ENCODE data around the gene KRT79.
A peak's percentile ranks its signal among the peaks of the same experiment; 100 is the strongest.

Gene KRT79

DNA sequence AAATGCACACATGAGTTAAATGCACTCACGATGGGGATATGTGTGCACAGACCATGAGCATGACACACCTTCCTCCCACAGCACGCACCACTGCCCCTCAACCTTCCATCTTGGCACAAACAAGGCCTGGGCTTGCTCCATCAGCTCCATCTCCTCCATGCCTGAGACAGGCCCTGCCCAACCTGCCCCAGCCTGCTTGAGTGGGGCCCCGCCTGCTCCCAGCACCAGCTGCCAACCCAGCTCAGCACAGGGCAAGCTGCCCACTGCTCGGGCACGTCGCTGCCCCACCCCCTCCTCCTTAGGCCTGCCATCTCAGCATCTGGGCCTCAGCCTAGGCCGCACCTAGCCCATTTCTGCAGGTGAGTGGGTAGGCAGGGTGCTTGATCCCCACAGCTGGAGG is 42.3 kb upstream of the KRT79 start:
- no peak overlapping the region for H3K27ac Mint-ChIP-seq

GRCh38 chr12:52874573-52875435 is 40.7 kb upstream of the KRT79 start:
- peak overlapping the region; percentile 76 for H3K4me3 Mint-ChIP-seq
- H3K4me1 Mint-ChIP-seq: peaks cover 52% of the 10 kb centered on the region
- no peak for DNase-seq
- H3K27me3 Mint-ChIP-seq (ENCODE audit: low read depth, poor library complexity): peaks cover 13% of the 10 kb centered on the region
- H3K27ac Mint-ChIP-seq: no peak overlapping the region
- TF ChIP-seq CTCF (IDR thresholded peaks at IDR 0.05): no peak
- H3K36me3 Mint-ChIP-seq (ENCODE audit: low read depth): no peaks in the 10 kb centered on the region
- H3K9me3 Mint-ChIP-seq: no peaks in the 10 kb centered on the region

More for the DNA sequence above, 42.3 kb upstream of the KRT79 start:
- no peak overlapping the region for H3K4me3 Mint-ChIP-seq
- no peak for DNase-seq
- TF ChIP-seq CTCF (IDR thresholded peaks at IDR 0.05): no peak
- H3K9me3 Mint-ChIP-seq: no peaks in the 10 kb centered on the region
- peaks cover 16% of the 10 kb centered on the region for H3K27me3 Mint-ChIP-seq (ENCODE audit: low read depth, poor library complexity)
- peaks cover 51% of the 10 kb centered on the region for H3K4me1 Mint-ChIP-seq
- no peaks in the 10 kb centered on the region for H3K36me3 Mint-ChIP-seq (ENCODE audit: low read depth)

DNA sequence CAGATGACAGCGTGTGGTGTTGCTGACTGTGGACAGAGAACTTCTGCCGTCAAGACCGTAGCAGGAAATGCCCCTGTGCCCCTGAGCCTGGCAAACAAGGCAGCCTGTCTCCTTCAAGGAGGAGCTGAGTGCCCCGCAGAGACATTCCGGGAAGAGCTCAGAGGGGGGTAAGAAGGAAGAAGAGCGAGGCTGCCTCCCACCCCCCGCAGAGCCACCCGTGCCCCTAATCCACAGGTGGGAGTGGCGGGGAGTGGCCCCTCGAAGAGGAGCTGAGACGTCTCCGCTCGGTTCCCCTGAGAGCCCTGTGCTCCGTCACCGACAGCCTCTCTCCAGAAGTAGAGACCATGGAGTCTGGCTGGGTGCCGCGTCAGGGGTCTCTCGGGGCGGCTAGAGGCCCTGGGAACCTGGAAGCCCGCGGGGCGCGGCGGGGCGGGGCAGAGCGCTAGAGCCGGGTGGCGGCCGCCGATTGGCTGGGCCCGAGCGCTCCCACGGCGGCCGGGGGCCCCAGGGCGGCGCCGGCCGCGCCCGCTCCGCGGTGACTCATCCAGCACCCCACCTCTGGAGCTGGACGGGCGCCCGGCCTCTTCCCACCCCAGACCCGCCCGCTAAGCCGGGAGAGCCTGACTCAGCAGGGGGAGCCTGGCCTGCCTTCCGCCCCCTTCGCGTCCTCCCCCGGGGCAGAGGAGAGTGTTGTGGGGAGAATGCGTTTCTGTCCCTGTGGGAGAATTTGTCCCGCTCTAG is 39.9 kb upstream of the KRT79 start:
- H3K4me1 Mint-ChIP-seq: peaks cover 48% of the 10 kb centered on the region
- no peak for TF ChIP-seq CTCF (IDR thresholded peaks at IDR 0.05)
- DNase-seq: peak; percentile 84
- peak overlapping the region; percentile 78 for H3K4me3 Mint-ChIP-seq
- H3K27ac Mint-ChIP-seq: no peak overlapping the region
- H3K36me3 Mint-ChIP-seq (ENCODE audit: low read depth): no peaks in the 10 kb centered on the region
- H3K9me3 Mint-ChIP-seq: no peaks in the 10 kb centered on the region
- H3K27me3 Mint-ChIP-seq (ENCODE audit: low read depth, poor library complexity): peaks cover 13% of the 10 kb centered on the region

DNA sequence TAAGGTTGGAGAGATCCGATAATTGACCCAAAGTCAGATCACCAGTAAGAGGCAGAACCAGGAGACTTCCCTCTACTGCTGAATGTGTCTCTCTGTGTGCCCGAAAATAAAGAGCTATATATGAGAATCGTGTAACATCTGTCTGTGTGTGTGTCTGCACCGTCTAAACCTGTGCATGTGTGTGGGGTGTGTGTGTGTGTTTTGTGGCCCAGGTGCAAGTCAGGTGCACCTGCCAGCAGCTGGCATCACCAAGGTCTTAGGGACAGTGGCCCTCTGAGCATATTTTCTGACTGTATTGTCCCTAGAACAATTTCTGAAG is 39.4 kb upstream of the KRT79 start:
- no peak for DNase-seq
- Mint-ChIP-seq H3K27ac (no peak overlapping the region), H3K36me3 (ENCODE audit: low read depth) (no peaks in the 10 kb centered on the region), H3K4me1 (peaks cover 43% of the 10 kb centered on the region), H3K9me3 (no peaks in the 10 kb centered on the region), H3K4me3 (peak overlapping the region; percentile 78), H3K27me3 (ENCODE audit: low read depth, poor library complexity) (peaks cover 13% of the 10 kb centered on the region)
- no peak for TF ChIP-seq CTCF (IDR thresholded peaks at IDR 0.05)

DNA sequence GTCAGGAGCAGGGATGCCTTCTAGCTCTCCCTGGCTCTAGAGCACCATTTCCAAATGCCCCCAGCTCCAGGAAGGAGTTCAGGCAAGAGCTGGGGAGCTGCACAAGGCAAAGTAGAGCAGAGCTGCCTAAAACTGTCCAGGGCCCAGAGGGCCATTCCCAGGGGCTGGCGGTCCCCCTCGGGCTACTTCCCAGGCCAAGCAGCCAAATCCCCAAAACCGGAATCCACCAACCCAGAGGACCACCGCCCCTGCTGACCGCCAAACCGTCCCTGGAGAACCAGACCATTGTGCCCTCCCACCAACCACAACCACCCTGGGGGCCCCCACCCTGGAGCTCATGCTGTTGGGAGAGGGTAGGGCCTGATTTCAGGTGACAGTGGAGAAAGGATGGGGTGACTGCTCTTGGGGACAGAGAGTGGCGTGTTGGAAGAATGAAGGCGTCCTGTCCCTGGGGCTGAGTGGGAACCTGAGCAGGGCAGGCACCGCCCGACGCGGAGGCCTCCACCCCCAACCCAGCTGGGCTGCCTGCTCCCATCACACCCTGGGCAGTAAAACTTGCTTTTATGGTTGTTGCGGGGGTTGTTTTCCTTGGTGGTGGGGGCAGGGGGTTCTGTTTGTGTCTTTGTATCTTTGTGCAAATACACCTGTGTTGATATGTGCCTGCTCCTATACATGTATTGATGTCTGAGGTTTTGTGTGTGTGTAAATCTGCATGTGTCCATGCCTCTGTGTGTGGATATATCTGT is 38.7 kb upstream of the KRT79 start:
- peak overlapping the region; percentile 78 for H3K4me3 Mint-ChIP-seq
- DNase-seq: peak; percentile 26
- peaks cover 14% of the 10 kb centered on the region for H3K27me3 Mint-ChIP-seq (ENCODE audit: low read depth, poor library complexity)
- no peak overlapping the region for H3K27ac Mint-ChIP-seq
- H3K36me3 Mint-ChIP-seq (ENCODE audit: low read depth): no peaks in the 10 kb centered on the region
- H3K9me3 Mint-ChIP-seq: no peaks in the 10 kb centered on the region
- peaks cover 39% of the 10 kb centered on the region for H3K4me1 Mint-ChIP-seq
- no peak for TF ChIP-seq CTCF (IDR thresholded peaks at IDR 0.05)
